Effector memory CD8-positive, alpha-beta T cell (primary cell): Measurements from ENCODE around the gene DDTL.
"Not testable (repeated sequence)": the region's sequence is repeated elsewhere in the genome, so short reads cannot be mapped to it uniquely, and the experiment has no call there.

Experiments
- ATAC-seq: fragments of 150-1000 bp; cut with Tn5 transposase; replicated peaks from 2 replicates; pipeline ENCODE4 v1.10.0; 2021; ENCODE audit warnings: mild to moderate bottlenecking, moderate library complexity
- DNase-seq, 3 experiments: peaks; one replicate each; pipeline ENCODE4 v3.0.0; 2021
- H3K27ac Mint-ChIP-seq, 2 donors: one replicate each; pipeline ENCODE4 v1.8.0; 2022; ENCODE audit warnings: mild to moderate bottlenecking in 2 of 2, mixed read lengths in 2 of 2, moderate library complexity in 2 of 2
- H3K27me3 Mint-ChIP-seq, 2 donors: one replicate each; pipeline ENCODE4 v1.8.0; 2022; ENCODE audit warnings: mixed read lengths in 2 of 2
- H3K36me3 Mint-ChIP-seq: one replicate; pipeline ENCODE4 v1.8.0; 2022; ENCODE audit warnings: mild to moderate bottlenecking, moderate library complexity, mixed read lengths; ENCODE audit not compliant: insufficient read depth
- H3K4me1 Mint-ChIP-seq, 2 donors: one replicate each; pipeline ENCODE4 v1.8.0; 2022; ENCODE audit warnings: low read depth in 2 of 2, mixed read lengths in 2 of 2
- H3K4me3 Mint-ChIP-seq, 2 donors: one replicate each; pipeline ENCODE4 v1.8.0; 2022; ENCODE audit warnings: mild to moderate bottlenecking in 2 of 2, mixed read lengths in 2 of 2, moderate library complexity in 2 of 2
- H3K9me3 Mint-ChIP-seq, 2 donors: one replicate each; pipeline ENCODE4 v1.8.0; 2022; ENCODE audit warnings: mixed read lengths in 2 of 2

The DDTL gene

DNA sequence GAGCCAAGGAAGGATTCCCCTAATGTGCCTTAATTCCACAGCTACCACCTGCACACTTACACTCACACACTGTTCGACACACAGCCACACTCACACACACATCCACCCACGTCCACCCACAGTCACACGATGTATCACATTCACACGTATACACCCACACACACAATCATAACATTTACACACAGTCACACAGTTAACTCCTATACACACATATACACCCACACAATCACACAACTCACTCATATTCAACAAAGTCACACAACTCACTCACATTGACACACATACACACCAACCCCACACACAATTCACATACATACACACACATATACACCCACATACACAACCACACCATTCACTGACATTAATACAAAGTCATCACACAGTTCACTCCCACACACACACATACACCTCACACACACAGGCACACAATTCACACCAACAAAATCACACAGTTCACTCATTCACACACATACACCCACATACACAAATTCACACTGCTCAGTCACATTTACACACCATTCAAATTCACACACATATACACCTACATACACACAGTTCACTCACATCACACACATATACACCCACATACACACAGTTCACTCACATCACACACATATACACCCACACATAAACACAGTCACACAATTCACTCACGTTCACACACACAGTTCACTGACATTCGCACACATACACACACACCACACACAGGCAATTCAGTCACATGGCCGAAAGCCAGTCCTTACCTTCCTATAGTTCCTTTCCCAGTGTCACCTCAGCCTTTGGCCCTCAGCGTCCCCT, 12.3 kb upstream of the DDTL start:
- H3K27me3 Mint-ChIP-seq, H3K4me1 Mint-ChIP-seq, H3K9me3 Mint-ChIP-seq, DNase-seq, ATAC-seq, H3K4me3 Mint-ChIP-seq, H3K36me3 Mint-ChIP-seq: not testable (repeated sequence)
- peak overlapping the region in 1 of 2 donors; percentile 12 for H3K27ac Mint-ChIP-seq

DNA sequence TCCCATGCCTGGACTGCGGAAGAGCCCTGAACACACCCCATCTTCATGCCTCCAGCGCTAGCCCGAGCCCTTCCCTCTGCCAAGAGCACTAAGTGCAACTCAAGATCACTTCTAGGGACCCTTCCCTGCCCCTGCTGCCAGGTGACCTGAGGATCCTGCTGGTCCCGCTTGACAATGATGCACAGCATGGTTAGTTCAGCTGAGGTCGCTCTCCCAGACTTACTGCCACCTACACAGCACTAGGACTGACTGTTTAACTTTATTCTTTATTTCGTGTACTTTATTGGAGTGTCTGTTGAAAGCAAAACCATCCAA, 11.7 kb upstream of the DDTL start:
- not testable (repeated sequence) for H3K4me3 Mint-ChIP-seq, H3K4me1 Mint-ChIP-seq, H3K36me3 Mint-ChIP-seq, H3K9me3 Mint-ChIP-seq, H3K27me3 Mint-ChIP-seq, ATAC-seq, DNase-seq
- peak overlapping the region in 1 of 2 donors; percentile 12 for H3K27ac Mint-ChIP-seq

DNA sequence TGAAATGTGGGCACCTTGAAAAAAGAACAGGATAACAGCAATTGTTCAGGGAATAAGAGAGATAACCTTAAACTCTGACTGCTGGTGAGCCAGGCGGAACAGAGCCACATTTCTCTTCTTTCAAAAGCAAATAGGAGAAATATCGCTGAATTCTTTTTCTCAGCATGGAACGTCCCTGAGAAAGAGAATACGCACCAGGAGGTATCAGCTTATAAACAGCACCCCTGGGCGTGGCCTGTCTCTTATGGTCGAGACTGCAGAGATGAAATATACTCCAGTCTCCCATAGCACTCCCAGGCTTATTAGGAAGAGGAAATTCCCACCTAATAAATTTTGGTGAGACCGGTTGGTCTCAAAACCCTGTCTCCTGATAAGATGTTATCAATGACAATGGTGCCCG, 10.8 kb upstream of the DDTL start:
- not testable (repeated sequence) for DNase-seq, H3K9me3 Mint-ChIP-seq, ATAC-seq, H3K27me3 Mint-ChIP-seq, H3K4me3 Mint-ChIP-seq, H3K27ac Mint-ChIP-seq, H3K36me3 Mint-ChIP-seq, H3K4me1 Mint-ChIP-seq

DNA sequence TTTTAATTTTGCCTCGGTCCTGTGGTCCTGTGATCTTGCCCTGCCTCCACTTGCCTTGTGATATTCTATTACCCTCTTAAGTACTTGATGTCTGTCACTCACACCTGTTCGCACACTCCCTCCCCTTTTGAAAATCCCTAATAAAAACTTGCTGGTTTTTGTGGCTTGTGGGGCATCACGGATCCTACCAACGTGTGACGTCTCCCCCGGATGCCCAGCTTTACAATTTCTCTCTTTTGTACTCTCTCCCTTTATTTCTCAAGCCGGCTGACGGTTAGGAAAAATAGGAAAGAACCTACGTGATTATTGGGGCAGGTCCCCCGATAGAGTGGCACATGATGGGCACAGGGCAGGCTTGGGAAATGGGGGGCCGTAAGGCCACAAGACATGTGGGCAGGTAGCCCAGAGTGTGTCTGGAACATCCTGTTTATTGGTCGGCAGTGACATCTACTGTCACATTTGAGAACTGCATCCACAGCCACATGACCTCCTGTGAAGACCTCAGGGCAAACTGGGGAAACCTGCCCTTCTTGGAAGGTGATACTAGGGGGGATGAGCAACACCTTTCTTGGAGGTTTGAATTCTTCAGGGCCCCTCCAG, 10.3 kb upstream of the DDTL start:
- not testable (repeated sequence) for H3K4me3 Mint-ChIP-seq, H3K27me3 Mint-ChIP-seq, H3K4me1 Mint-ChIP-seq, H3K9me3 Mint-ChIP-seq, H3K36me3 Mint-ChIP-seq, H3K27ac Mint-ChIP-seq
- ATAC-seq (peak; percentile 98), DNase-seq (peak; percentile 82 to 88 (median 86))

DNA sequence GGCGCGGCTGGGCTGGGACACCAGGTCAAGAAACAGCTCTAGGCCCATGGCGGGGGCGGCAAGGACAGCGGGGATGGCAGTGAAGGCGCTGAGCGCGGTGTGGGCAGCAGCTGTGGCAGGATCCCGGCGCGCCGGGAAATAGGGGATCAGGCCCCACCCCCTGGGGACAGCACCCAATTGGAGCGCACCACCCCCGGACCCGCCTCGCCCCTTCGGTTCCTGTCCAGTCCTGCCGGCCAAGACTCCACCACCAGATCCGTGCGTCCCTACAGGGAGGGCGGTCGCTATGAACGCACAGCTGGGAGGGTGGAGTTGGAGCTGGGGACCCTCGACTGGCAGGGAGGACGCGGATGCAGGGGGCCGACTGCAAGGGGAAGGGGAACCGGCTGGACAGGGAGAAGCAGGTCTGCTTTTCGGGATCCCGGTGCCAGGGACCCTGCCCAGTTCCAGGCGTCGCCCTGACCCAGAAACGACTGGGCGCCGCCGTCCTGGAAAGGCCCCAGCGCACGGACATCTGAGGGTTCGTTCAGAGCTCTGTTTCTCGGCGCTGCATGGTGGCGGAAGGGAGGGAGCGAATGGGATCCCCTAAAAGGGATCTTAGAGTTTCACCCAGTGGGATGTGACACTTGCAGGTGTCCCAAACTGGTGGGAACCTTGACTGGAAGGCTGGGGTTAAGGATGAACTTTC, 5.5 kb upstream of the DDTL start, which contains the start of gene GSTT2B:
Gene GSTT2B, minus strand, starts transcription at position 112 of the 688 bp plus-strand sequence. Its CDS starts 64 bp downstream, at position 48.
- not testable (repeated sequence) for H3K27me3 Mint-ChIP-seq, H3K27ac Mint-ChIP-seq, H3K4me3 Mint-ChIP-seq, H3K9me3 Mint-ChIP-seq, H3K36me3 Mint-ChIP-seq, H3K4me1 Mint-ChIP-seq, ATAC-seq, DNase-seq

DNA sequence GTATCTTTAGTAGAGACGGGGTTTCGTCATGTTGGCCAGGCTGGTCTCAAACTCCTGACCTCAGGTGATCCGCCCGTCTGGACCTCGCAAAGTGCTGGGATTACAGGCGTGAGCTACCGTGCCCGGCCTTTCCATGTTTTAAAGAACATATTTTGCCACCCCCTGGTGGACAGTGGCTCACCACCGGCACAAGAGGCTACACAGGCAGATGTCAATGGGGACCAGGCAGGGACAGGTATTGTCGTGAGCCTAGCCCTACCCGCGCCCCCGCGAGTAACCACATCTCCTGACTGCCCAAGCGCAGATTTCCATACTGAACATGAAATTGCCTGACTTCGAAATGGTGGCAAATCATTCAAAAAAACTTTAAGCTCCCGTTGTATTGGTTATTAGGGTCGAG, 594 bp upstream of the DDTL start:
- not testable (repeated sequence) for H3K4me3 Mint-ChIP-seq, H3K27me3 Mint-ChIP-seq, DNase-seq, H3K9me3 Mint-ChIP-seq, H3K27ac Mint-ChIP-seq
- H3K4me1 Mint-ChIP-seq = peaks cover 12 to 17% of the 10 kb centered on the region in 2 donors
- peaks cover 16% of the 10 kb centered on the region for H3K36me3 Mint-ChIP-seq
- ATAC-seq = peak; percentile 36

DNA sequence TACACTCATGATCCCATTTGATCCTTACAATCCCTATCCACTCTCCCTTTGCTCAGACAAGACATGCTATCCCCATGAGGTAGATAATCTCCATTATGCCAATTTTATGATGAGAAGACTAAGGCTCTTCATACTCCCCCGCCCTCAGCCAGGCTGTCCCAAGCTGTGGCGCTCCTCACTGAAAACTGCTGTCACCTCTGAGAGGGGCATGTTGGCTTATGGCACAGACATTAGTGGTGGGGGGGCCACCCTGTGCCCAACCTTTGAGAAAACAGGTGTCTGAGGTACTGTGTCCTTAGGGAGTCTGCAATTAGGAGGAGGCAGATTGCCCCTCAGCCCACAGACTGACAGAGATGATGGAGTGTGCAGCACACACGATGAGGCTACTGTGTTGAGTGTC, 2.4 kb downstream of the DDTL start:
- Mint-ChIP-seq H3K27ac (no peak overlapping the region), H3K36me3 (peaks cover 20% of the 10 kb centered on the region), H3K4me3 (no peak overlapping the region), H3K4me1 (peaks cover 19 to 25% of the 10 kb centered on the region in 2 donors), H3K27me3 (no peaks in the 10 kb centered on the region), H3K9me3 (no peaks in the 10 kb centered on the region)
- ATAC-seq (no peak), DNase-seq (no peak)

DNA sequence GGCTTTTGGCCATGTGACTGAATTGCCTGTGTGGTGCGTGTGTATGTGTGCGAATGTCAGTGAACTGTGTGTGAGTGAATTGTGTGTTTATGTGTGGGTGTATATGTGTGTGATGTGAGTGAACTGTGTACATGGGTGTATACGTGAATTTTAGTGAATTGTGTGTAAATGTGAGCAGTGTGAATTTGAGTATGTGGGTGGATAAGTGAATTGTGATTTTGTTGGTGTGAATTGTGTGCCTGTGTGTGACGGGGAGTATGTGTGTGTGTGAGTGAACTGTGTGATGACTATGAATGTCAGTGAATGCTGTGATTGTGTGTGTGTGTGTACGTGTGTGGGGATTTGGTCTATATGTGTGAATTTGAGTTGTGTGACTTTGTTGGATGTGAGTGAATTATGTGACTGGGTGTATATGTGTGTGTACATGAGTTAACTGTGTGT, 3.5 kb downstream of the DDTL start:
- H3K27ac Mint-ChIP-seq = peak overlapping the region in 1 of 2 donors; percentile 4

DNA sequence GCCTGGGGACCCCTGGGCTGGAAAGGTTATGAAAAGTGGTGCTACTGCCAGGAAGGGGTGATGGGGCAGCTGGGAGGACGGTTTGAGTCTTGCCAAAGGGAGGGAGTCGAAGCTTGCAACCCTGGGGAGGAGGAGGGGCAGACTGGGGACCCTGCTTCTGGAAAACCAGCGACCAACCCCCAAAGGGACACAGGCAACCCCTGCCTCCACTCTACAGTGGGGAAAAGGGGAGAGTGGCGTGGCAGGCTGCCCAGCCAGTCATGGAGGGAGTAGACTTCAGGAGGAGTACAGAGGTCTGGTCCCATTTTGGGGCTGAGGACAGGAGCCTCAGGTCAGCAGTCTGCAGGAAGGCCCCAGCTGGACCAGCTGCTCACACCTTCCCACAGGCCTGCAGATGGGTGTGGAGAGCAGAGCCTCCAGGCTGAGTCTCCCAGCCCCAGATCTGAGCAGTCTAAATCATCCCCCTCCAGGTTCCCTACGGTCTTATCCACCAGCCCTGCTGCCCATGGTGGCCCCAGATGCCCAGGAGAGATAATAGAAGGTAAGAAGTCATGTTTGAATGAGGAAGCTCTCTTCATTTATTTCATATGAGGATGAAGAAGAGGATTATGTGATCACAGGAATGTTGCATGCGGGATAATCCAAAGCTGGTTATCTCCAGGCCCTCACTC, 4.3 kb downstream of the DDTL start:
- no peak for ATAC-seq
- peak overlapping the region in 1 of 2 donors; percentile 11 for H3K4me3 Mint-ChIP-seq
- H3K27ac Mint-ChIP-seq = peak overlapping the region in 1 of 2 donors; percentile 4
- H3K36me3 Mint-ChIP-seq = peaks cover 20% of the 10 kb centered on the region
- no peaks in the 10 kb centered on the region for H3K27me3 Mint-ChIP-seq
- no peak for DNase-seq
- peaks cover 19 to 25% of the 10 kb centered on the region in 2 donors for H3K4me1 Mint-ChIP-seq
- H3K9me3 Mint-ChIP-seq = no peaks in the 10 kb centered on the region

More for the DNA sequence above, 3.5 kb downstream of the DDTL start:
- DNase-seq (no peak), ATAC-seq (no peak)
- H3K27me3 Mint-ChIP-seq = no peaks in the 10 kb centered on the region
- H3K4me3 Mint-ChIP-seq = no peak overlapping the region
- no peaks in the 10 kb centered on the region for H3K9me3 Mint-ChIP-seq
- H3K4me1 Mint-ChIP-seq = peaks cover 19 to 25% of the 10 kb centered on the region in 2 donors
- peaks cover 20% of the 10 kb centered on the region for H3K36me3 Mint-ChIP-seq

DNA sequence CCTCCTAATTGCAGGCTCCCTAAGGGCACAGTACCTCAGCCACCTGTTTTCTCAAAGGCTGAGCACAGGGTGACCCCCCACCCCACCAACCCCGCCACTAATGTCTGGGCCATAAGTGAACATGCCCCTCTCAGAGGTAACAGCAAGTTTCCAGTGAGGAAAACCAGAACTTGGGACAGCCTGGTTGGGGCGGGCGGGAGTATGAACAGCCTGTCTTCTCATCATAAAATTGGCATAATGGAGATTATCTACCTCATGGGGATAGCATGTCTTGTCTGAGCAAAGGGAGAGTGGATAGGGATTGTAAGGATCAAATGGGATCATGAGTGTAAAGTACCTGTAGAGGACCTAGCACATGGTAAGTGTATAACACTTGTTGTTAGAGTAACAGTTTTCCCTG, 5.2 kb downstream of the DDTL start:
- Mint-ChIP-seq H3K4me1 (peaks cover 19 to 25% of the 10 kb centered on the region in 2 donors), H3K36me3 (peaks cover 20% of the 10 kb centered on the region)
- not testable (repeated sequence) for DNase-seq, H3K9me3 Mint-ChIP-seq, H3K27ac Mint-ChIP-seq, ATAC-seq, H3K4me3 Mint-ChIP-seq, H3K27me3 Mint-ChIP-seq

DNA sequence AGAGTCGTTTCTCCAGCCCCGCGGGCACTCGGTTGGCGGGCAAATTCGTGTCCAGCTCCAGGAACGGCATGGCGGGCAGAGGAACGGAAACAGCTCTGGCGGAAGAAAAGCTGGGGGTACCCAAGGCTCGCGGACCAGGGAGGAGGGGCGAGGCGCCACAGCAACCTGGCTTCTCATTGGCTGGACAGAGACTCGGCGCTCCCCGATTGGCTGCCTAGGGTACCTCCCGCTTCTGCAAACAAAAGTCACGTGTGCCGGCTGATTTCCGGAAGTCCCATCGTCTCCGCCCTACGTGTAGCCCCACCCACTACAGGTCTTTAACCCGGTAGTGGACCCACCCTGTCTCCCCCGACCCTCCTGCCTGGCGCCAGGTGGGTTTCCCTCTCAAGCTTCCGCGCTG, 7.7 kb downstream of the DDTL start, which contains the start of gene DDT:
Gene DDT, minus strand, starts transcription at position 97 of the 400 bp plus-strand sequence. Its CDS starts 27 bp downstream, at position 70.
- H3K4me1 Mint-ChIP-seq = peaks cover 19 to 21% of the 10 kb centered on the region in 2 donors
- not testable (repeated sequence) for H3K9me3 Mint-ChIP-seq
- H3K36me3 Mint-ChIP-seq = peaks cover 16% of the 10 kb centered on the region

DNA sequence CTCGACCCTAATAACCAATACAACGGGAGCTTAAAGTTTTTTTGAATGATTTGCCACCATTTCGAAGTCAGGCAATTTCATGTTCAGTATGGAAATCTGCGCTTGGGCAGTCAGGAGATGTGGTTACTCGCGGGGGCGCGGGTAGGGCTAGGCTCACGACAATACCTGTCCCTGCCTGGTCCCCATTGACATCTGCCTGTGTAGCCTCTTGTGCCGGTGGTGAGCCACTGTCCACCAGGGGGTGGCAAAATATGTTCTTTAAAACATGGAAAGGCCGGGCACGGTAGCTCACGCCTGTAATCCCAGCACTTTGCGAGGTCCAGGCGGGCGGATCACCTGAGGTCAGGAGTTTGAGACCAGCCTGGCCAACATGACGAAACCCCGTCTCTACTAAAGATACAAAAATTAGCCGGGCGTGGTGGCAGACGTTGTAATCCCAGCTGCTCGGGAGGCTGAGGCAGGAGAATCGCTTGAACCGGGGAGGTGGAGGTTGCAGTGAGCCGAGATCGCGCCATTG, 8.2 kb downstream of the DDTL start:
- ATAC-seq = peak; percentile 39
- H3K9me3 Mint-ChIP-seq, H3K4me3 Mint-ChIP-seq, DNase-seq, H3K27ac Mint-ChIP-seq, H3K27me3 Mint-ChIP-seq: not testable (repeated sequence)
- Mint-ChIP-seq H3K4me1 (peaks cover 16 to 18% of the 10 kb centered on the region in 2 donors), H3K36me3 (peaks cover 15% of the 10 kb centered on the region)

More for the DNA sequence above, 7.7 kb downstream of the DDTL start, which contains the start of gene DDT:
- peak; percentile 95 for ATAC-seq
- DNase-seq, H3K27me3 Mint-ChIP-seq, H3K27ac Mint-ChIP-seq, H3K4me3 Mint-ChIP-seq: not testable (repeated sequence)

DNA sequence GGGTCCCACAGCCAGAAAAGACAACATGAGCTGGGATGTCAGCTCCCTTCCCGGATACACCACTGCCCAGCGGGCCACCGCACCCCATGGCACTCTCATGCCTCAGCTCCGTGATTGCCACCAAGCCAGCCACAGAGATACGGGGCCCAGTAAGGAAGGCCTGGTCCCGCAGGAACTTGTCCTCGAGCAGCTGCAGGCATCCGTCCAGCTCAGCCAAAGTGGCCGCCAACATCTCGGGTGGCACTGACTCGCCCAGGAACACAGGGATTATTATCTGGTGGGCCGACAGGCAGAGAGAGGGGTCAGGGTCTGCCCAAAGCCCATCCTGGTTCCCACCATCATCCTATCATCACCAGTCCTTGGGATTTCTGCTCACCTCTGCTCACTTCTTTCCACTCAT, 10.6 kb downstream of the DDTL start:
- H3K4me1 Mint-ChIP-seq, H3K27ac Mint-ChIP-seq, DNase-seq, H3K27me3 Mint-ChIP-seq, ATAC-seq, H3K9me3 Mint-ChIP-seq, H3K36me3 Mint-ChIP-seq, H3K4me3 Mint-ChIP-seq: not testable (repeated sequence)
